HG03097 (cell line): ENCODE data around the gene ISX.
"Not testable (repeated sequence)": the region's sequence is repeated elsewhere in the genome, so short reads cannot be mapped to it uniquely, and the experiment has no call there.

ENCODE experiments used
- ATAC-seq: cut with Tn5 transposase; IDR thresholded peaks from one replicate; pipeline ENCODE4 v1.9.1; 2021; ENCODE audit not compliant: unreplicated experiment, low FRiP score

The ISX gene

GRCh38 chr22:35065796-35066218, at the start of gene ISX:
ISX (plus strand) TSS chr22:35066158; CDS start chr22:35067088, 930 bp downstream.
- no peak for ATAC-seq

- no peak for ATAC-seq
Measured at GRCh38 chr22:35016909-35017308, 49.0 kb upstream of the ISX start.

- ATAC-seq = no peak
Measured at GRCh38 chr22:35018995-35019394, 47.0 kb upstream of the ISX start.

DNA sequence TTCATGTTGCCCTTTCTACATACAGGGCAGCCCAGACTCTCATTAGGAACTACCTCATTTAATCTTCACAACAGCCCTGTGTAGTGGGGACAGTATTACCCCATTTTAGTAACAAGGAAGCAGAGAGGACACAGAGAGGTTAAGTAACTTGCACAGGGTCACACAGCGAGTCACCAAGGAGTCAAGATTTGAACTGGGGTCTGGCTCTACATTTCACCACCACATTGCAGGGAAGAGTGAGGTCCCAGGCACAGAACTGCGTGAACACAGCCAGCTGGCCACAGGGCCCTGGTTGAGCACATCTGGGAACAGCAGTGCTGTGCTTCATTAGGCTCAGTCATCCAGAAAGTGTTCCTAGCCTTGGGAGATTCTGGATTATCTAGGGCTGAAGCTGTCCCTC, 45.4 kb upstream of the ISX start:
- ATAC-seq = no peak

- no peak for ATAC-seq
Measured at GRCh38 chr22:35021161-35021560, 44.8 kb upstream of the ISX start.

DNA sequence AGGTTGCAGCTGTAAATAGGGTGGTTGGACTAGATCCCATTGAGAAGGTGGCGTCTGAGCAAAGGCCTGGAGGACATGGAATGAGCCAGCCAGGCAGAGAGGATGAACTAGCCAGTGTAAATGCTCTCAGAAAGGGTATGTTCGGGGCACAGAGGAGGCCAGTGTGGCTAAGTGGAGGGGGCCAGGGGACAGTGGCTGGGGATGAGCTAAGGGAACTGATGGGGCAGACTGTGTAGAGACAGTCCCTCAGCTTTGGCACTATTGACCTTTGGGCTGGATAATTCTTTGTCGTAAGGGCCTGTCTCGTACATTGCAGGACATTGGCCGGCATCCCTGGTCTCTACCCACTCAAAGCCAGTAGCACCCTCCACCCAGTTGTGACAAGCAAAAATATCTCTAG, 43.7 kb upstream of the ISX start:
- ATAC-seq = no peak

- ATAC-seq = no peak
Measured at GRCh38 chr22:35023692-35024363, 42.1 kb upstream of the ISX start.

- ATAC-seq = no peak
Measured at GRCh38 chr22:35024364-35024692, 41.6 kb upstream of the ISX start.

GRCh38 chr22:35030112-35030511, 35.8 kb upstream of the ISX start:
- not testable (repeated sequence) for ATAC-seq

- no peak for ATAC-seq
Measured at GRCh38 chr22:35032571-35032970, 33.4 kb upstream of the ISX start.

DNA sequence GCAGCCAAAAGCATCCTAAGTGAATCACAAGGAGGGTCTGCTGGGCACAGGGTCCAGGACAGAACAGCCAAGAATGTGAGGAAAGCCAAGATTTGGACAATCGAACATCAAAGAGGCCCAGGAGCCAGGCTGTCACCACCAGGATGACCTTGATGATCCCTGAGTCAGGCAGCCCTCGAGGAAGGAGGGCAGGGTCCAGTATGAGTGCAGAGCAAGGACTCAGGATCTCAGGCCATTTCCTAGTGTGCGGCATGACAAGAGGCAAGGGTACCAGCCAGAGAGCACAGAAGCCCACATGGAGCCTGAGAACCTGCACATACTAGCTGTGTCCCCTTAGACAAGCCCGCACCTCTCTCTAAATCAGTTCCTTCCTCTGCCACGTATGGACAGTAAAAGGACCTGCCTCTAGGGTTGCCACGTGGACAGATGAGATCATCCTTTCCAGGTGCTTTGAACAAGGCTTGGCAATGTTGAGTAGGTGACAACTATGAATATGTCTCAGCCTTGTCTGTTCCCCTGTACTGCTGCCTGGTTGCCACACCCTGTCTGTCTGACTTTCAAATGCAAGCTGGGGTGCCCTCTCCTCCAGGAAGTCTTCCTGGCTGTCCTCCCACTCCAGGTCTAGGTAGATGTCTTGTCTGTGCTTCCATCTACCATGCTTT, 32.2 kb upstream of the ISX start:
- ATAC-seq = no peak

DNA sequence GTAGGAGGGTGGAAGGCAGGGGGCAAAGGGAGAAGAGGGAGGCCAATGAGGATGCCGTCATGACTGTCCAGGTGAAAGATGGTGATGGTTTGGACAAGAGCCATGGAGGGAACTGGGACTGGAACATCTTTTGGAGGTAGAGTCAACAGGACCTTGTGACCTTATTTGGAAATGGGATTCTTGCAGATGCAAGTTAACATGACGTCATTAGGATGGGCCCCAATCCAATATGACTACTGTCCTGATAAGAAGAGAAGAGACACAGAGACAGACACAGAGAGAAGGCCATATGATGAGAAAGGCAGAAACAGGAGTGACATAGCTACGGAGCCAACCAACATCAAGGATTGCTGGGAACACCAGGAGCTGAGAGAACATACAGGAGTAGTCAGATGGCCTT, 31.0 kb upstream of the ISX start:
- no peak for ATAC-seq

- ATAC-seq = no peak
Measured at GRCh38 chr22:35037089-35037488, 28.9 kb upstream of the ISX start.

DNA sequence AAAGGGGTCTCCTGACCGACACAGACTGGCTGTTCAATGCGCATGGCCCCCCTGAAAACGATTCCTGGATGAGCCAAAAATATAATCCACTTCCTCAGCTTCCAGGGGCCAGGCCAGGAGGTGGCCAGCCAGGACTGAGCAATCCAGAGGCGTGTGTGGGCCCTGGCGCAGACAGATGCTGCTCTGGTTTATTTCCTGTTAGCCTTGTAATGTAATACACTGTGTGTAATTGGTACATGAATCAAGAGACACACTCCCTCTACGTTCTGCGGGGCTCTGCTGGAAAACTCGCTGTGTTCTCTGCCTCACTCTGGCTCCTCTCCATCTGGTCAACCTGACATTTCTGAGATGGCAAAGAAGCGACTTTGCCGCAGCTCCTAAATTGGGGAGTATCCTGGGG, 26.3 kb upstream of the ISX start:
- ATAC-seq = no peak

DNA sequence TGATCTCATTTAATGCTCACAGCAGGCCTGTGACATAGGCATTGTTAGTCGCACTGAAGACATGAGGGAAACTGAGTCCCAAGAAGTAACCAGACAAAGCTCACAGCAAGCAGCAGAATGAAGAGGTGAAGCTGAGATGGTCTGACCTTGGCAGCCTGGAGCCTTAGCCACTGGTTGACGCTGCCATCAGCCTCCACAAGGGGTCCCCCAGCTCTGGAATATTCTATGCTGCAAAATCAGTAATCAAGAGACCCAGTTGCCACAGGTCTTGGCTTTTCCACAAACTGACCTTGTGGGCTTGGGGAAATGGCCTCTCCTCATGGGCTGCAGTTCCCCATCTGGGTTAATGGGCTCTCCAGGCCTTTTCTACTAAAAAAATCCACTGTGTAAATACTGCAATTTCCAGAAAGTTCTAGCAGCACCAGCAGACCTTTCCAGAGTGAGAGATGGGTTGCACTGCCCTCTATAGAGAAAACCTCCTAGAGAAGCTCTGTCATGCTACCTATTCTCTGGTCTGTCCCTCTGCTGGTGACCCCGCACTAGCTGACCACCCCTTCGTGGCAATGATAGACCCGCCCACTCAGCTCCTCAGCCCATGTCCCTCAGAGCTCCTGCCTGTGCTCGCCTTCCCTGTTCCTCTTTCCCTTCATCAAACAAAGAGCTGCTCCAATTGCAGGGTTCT, 22.6 kb upstream of the ISX start:
- no peak for ATAC-seq

DNA sequence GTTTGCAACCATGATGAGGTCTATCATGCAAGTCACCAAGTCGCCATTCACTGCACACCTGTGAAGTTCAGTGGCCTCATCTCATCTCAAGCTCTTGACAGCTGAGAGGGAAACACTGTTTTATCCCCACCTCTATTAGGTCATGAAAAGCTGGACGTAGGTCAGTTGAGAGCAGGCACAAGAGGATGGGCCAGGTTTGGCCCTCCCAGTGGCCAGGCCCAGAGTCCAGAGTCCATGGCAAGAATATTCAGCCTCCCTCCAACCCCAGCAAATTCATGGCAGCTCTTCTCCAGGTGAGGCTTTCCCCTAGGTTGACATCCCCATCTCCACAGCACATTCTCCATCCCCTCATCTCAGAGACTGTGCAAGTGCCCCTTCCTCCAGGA, 22.0 kb upstream of the ISX start:
- ATAC-seq = no peak

DNA sequence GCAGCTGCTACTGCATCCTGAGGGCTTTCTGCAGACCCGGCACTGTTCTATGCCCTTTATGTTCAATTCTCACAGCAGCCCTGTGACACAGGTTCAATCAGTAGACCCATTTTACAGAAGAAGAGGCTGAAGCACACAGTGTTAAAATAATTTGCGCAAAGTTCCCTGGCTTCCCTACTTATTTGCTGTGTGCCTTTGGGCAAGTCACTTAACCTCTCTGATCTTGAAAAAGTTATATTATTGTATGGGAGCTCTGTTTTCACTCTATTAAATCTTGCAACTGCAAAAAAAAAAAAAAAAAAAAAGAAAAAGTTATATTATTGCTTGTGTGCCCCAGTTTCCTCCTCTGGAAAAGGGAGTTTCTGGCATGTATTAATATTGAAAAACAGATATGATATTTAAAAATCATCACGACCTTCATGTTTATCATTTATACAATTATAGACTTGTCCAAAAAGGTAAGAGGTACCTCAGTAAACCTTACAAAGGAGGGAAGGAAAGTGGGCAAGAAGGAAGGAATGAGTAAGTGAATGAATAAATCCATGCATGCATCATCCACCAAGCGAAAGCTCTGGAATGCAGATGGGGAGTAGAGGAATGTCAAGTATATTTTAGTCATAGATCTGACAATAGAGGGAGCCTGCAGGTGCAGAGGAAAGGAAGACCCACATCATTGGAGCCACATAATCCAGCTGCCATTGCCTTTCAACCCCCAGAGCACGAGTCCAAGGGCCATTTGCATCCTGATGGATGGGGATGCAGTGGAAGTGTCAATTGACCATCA, 21.2 kb upstream of the ISX start:
- no peak for ATAC-seq

GRCh38 chr22:35045451-35045850, 20.5 kb upstream of the ISX start:
- no peak for ATAC-seq

DNA sequence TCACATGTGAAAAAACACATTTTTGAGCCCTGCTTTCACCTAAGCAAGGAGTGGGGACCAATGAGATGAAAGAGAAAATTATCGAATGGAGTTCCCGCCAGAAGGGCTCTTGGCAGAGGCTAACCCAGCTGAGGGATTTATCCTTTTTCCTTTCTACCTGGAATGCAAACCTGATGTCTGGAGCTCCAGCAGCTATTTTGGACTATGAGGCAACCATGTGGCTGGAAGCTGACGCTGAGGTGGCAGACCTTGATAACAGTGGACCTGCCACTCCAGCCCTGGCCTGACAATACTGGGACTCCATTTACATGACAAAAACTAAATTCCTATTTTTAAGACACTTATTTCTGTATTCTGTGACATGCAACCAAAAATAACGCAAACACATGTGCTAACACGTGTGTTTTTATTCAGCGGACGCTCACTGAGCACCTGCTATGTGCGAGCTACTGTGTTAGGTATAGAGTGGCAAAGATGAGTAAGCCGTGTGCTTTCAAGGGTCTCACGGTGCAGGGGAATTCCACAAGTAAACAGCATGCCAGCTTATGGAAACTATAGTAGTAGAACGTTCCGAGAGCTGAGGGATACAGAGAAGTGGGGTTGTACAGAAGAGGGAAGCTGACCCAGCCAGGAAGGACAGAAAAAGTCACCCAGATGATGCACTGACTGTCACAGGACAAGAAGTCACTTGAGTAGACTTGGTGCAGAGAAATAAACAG, 19.1 kb upstream of the ISX start:
- ATAC-seq = no peak

DNA sequence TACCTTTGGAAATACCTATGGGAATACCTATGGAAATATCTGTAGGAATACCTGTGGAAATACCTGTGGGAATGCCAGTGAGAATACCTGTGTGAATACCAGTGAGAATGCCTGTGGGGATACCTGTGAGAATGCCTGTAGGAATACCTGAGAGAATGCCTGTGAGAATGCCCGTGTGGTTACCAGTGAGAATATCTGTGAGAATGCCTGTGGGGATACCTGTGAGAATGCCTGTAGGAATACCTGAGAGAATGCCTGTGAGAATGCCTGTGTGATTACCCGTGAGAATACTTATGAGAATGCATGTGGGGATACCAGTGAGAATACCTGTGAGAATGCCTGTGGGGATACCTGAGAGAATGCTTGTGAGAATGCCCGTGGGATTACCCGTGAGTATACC, 15.9 kb upstream of the ISX start:
- ATAC-seq = not testable (repeated sequence)
